ENCODE measurements around the gene KRT81. TPM values are rescaled to one million over a fixed set of nuclear protein-coding genes. Genes with fewer than 3 reads are reported as not detected.

Gene KRT81
- total RNA-seq, 1 experiment from 2014 or later: 0.90 TPM

DNA sequence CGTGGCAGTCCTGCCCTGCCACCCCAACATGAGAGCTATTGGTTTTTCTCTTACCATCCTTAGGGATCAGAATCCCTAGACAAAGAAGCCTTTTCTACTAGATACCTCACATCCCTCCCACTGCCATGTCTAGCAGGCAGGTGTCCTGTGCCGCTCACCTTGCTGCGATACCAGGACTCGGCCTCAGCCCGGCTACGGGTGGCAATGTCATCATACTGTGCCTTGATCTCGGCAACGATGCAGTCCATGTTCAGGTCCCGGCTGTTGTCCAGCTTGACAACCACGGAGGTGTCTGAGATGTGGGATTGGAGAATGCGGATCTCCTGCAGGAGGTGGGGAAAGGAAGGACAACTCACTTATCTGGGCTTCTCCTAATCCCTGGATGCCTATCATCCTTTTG lies 25.4 kb upstream of the KRT81 start:
- H3K27me3 ChIP-seq (ENCODE audit: control insufficient read depth, insufficient read depth, low read length): no peaks in the 10 kb centered on the region
- in situ Hi-C loops (cut with HindIII; ENCODE audit: low pct_unique_long_range_greater_than_20kb, low sequenced_read_pairs): no loop called here
- intact Hi-C loops (cut with micrococcal nuclease; ENCODE audit: unreplicated experiment): no loop called here
- DNase-seq (ENCODE audit: low read depth, low spot score): no peak
- H3K9me3 ChIP-seq (ENCODE audit: control insufficient read depth, insufficient read depth, low read depth, low read length): no peaks in the 10 kb centered on the region
- H3K4me3 ChIP-seq (ENCODE audit: low read depth in 2 of 2, low read length in 2 of 2): no peak overlapping the region
- TF ChIP-seq POLR2AphosphoS5 (IDR thresholded peaks at IDR 0.05; ENCODE audit: low read depth, low read length): no peak
- TF ChIP-seq REST (IDR thresholded peaks at IDR 0.05; ENCODE audit: insufficient read depth in 1 of 2, low read depth in 2 of 2, low read length in 1 of 2): no peak
- POLR2A ChIA-PET: no interaction called here
- no peak for ATAC-seq
- no peaks in the 10 kb centered on the region for H3K36me3 ChIP-seq (ENCODE audit: control insufficient read depth, insufficient read depth, low read length)
- no TSS peak for BruUV-seq (replicated peaks)
- CTCF ChIA-PET: interaction anchor here (1.0 kb wide), 1 partner anchor 79 kb away, joined by 3 read pairs; no protein-coding TSS in a partner anchor
- no peak overlapping the region for H3K27ac ChIP-seq (ENCODE audit: low read length)
- H3K4me1 ChIP-seq (ENCODE audit: control insufficient read depth, insufficient read depth, low read length): no peaks in the 10 kb centered on the region

GRCh38 chr12:52316290-52316689 lies 25.0 kb upstream of the KRT81 start:
- intact Hi-C loops (cut with micrococcal nuclease; ENCODE audit: unreplicated experiment): no loop called here
- no TSS peak for BruUV-seq (replicated peaks)
- POLR2A ChIA-PET: no interaction called here
- no peak for TF ChIP-seq POLR2AphosphoS5 (IDR thresholded peaks at IDR 0.05; ENCODE audit: low read depth, low read length)
- TF ChIP-seq TCF7L2 (IDR thresholded peaks at IDR 0.05; ENCODE audit: low read depth, low read length): no peak
- TF ChIP-seq SIN3A (IDR thresholded peaks at IDR 0.05; ENCODE audit: borderline replicate concordance, insufficient read depth, low read depth, low read length): no peak
- no peak for TF ChIP-seq REST (IDR thresholded peaks at IDR 0.05; ENCODE audit: insufficient read depth in 1 of 2, low read depth in 2 of 2, low read length in 1 of 2)
- no peak for TF ChIP-seq CTCF (IDR thresholded peaks at IDR 0.05)
- Histone ChIP-seq H3K27ac (ENCODE audit: low read length) (no peak overlapping the region), H3K36me3 (ENCODE audit: control insufficient read depth, insufficient read depth, low read length) (no peaks in the 10 kb centered on the region), H3K27me3 (ENCODE audit: control insufficient read depth, insufficient read depth, low read length) (no peaks in the 10 kb centered on the region), H3K9me3 (ENCODE audit: control insufficient read depth, insufficient read depth, low read depth, low read length) (no peaks in the 10 kb centered on the region), H3K4me1 (ENCODE audit: control insufficient read depth, insufficient read depth, low read length) (no peaks in the 10 kb centered on the region), H3K4me3 (ENCODE audit: low read depth in 2 of 2, low read length in 2 of 2) (no peak overlapping the region)
- no peak for DNase-seq (ENCODE audit: low read depth, low spot score)
- in situ Hi-C loops (cut with HindIII; ENCODE audit: low pct_unique_long_range_greater_than_20kb, low sequenced_read_pairs): no loop called here
- CTCF ChIA-PET: interaction anchor here (0.6 to 1.0 kb wide), 2 partner anchors 33 to 78 kb away, joined by 3 to 4 read pairs; no protein-coding TSS in a partner anchor
- ATAC-seq: no peak

Data from Panc1 (cell line).